COLO668 (cell line): Measurements from ENCODE around the gene SBNO1.
"Not testable (repeated sequence)": the region's sequence is repeated elsewhere in the genome, so short reads cannot be mapped to it uniquely, and the experiment has no call there.

Experiments
- DNase-seq: peaks from one replicate; lab custom pipeline; 2025; ENCODE audit not compliant: unreplicated experiment; lab: John Stamatoyannopoulos, UW

SBNO1 gene

DNA sequence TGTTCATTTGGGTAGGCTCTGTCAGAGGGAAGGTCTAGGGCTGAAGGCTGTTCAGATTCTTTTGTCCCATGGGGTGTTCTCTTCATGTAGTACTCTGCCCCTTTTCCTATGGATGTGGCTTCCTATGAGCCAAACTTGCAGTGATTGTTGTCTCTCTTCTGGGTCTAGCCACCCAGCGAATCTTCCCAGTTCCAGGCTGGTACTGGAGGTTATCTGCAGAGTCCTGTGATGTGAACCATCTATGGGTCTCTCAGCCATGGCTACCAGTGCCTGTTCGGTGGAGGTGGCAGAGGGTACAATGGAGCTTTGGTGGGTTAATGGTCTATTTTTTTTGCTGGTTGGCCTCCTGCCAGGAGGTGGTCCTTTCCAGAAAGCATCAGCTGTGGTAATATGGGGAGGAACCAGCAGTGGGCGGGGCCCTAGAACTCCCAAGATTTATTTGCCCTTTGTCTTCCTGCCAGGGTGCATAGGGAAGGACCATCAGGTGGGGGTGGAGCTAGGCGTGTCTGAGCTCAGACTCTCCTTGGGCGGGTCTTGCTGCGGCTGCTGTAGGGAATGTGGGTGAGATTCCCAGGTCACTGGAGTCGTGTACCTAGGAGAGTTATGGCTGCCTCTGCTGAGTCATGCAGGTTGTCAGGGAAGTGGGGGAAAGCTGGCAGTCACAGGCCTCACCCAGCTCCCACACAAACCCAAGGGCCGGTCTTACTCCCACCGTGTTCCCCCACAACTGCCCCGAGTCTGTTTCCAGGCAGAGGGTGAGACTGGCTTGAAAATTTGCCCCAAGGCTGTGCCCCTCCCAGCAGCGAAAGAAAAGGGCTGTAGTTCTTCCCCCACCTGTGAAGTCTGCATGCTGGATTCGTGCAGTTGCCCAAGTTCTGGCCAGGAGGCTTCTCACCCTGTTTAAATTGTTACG is 113.9 kb downstream of the SBNO1 start:
- DNase-seq = peak; percentile 85

DNA sequence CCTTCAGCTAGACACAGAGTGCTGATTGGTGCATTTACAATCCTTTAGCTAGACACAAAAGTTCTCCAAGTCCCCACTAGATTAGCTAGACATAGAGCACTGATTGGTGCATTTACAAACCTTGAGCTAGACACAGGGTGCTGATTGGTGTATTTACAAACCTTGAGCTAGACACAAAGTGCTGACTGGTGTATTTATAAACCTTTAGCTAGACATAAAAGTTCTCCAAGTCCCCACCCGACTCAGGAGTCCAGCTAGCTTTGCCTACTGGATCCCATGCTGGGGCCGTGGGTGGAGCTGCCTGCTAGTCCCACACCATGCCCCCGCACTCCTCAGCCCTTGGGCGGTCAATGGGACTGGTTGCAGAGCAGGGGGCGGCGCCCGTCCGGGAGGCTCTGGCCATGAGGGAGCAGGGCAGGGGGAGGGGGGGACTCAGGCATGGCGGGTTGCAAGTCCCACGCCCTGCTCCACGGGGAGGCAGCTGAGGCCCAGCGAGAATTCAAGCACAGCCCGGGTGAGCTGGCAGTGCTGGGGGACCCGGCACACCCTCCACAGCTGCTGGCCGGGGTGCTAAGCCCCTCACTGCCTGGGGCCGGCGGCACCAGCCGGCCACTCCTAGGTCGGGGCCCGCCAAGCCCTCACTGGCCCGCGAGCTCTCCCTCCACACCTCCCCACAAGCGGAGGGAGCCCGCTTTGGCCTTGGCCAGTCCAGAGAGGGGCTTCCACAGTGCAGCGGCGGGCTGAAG is 115.5 kb downstream of the SBNO1 start:
- DNase-seq = not testable (repeated sequence)

- DNase-seq = not testable (repeated sequence)
Observed at GRCh38 chr12:123248129-123248528, 116.5 kb downstream of the SBNO1 start.

DNA sequence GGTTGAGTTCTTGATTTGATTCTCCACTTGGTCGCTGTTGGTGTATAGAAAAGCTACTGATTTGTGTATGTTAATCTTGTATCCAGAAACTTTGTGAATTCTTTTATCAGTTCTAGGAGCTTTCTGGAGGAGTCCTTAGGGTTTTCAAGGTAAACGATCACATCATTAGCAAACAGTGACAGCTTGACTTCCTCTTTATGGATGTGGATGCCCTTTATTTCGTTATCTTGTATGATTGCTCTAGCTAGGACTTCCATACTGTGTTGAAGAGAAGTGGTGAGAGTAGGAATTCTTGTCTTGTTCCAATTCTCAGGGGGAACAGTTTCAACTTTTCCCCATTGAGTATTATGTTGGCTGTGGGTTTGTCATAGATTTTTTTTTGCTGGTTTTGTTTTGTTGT is 119.0 kb downstream of the SBNO1 start:
- DNase-seq = no peak

DNA sequence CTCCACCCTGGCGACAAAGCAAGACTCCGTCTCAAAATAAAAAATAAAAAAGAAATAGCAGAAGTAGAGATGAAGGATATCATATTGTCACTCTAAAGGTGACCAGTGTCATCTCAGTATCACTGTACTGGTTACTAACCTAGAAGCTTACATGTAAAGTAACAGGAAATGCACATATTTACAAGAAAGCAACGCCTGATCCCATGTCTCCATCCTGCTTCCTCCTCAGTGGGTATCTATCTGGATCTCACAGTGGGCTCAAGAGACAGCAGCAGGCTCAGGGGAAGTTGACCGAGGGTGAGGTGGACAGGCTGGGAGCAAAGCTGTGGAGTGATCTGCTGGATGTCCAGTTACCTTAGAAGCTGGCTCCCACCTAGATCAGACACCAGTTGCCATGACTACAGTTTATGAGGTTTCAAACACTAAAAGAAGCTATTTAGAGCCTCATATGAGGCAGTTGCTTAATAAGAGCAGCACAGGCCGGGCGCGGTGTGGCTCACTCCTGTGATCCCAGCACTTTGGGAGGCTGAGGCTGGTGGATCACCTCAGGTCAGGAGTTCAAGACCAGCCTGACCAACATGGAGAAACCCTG is 120.9 kb downstream of the SBNO1 start:
- no peak for DNase-seq

GRCh38 chr12:123242116-123242904 is 122.3 kb downstream of the SBNO1 start:
- DNase-seq = no peak
